ENCODE measurements around the gene NCOR2. TPM values are rescaled to one million over a fixed set of nuclear protein-coding genes. Genes with fewer than 3 reads are reported as not detected.

Gene NCOR2
- total RNA-seq, 1 donor = 52.6 TPM

DNA sequence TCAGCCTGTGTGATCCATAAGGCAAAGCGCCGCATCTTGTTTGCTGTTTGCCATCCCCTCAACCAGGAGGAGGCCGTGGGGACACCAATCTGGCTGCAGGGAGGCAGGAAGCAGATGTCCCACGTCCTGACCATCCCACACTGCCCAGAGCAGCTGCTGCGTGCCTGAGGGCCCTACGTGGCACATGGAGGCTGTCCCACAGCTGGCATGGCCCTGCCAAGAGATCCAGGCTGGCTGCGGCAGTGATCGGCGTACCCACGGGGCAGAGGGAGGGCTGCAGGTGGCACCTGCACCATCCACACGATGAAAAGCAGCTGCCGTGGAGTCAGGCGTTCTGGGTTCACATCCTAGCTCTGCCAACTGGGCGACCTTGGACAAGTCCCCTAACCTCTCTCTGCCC lies 42.0 kb downstream of the NCOR2 start:
- H3K4me1 ChIP-seq (ENCODE audit: insufficient read depth, low read length) = no peaks in the 10 kb centered on the region
- no peaks in the 10 kb centered on the region for H3K27me3 ChIP-seq (ENCODE audit: insufficient read depth, low read length)
- no peaks in the 10 kb centered on the region for H3K9me3 ChIP-seq (ENCODE audit: low read depth, low read length)
- H3K4me3 ChIP-seq (ENCODE audit: low read length) = no peak overlapping the region

DNA sequence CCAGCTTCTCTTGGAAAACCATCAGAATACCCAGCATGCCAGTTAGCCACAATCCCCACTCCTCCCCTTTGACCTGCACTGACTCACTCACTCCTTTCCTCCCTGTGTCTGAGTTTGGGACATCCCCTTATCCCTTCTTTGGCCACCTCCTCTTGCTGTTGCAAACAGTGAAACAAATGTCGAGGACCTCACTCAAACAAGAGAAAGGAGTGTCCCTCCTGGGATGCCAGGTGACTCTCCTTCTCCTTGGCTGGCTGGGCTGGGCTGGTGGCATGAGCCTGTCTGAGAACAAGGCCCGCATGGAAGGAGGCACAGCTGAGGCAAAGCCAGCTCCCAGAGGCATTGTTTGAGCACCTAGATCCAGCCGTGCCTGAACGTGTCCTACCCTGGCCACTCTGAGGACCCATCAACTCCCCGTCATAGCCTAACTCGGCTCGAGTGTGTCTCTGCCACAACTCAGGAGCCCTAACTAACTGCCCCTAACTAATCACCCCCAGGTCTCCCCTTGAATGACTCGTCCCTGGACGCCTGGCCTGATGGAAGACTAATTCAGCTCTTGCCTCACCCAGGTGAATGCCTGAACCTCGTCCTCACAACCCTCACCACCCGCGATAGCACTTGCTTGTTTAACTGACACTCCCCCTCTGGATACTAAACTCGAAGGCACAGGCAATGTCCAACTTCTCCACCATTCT lies 43.0 kb downstream of the NCOR2 start:
- Histone ChIP-seq H3K27me3 (ENCODE audit: insufficient read depth, low read length) (no peaks in the 10 kb centered on the region), H3K9me3 (ENCODE audit: low read depth, low read length) (no peaks in the 10 kb centered on the region), H3K4me1 (ENCODE audit: insufficient read depth, low read length) (peaks cover 6% of the 10 kb centered on the region), H3K4me3 (ENCODE audit: low read length) (no peak overlapping the region)

DNA sequence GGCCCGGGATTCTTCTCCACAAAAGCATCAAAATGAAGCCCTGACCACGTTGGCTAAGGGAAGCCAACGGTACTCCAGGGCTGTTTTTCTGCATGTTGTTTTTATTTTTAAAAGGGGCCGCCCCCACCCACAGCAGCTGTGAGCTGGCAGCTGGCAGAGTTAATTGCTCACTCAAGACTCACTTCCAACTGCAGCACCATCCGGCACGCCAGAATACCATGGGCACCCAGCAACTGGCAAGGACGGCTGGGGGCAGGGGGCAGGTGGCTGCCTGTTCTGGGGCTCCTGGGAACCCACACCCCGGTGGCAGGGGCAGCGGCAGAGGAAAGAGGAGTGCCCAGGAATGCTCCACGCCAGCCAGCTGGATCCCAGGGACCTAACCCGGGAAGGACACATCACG lies 44.3 kb downstream of the NCOR2 start:
- no peak overlapping the region for H3K4me3 ChIP-seq (ENCODE audit: low read length)
- peaks cover 19% of the 10 kb centered on the region for H3K4me1 ChIP-seq (ENCODE audit: insufficient read depth, low read length)
- no peaks in the 10 kb centered on the region for H3K9me3 ChIP-seq (ENCODE audit: low read depth, low read length)
- H3K27me3 ChIP-seq (ENCODE audit: insufficient read depth, low read length) = no peaks in the 10 kb centered on the region

- Histone ChIP-seq H3K9me3 (ENCODE audit: low read depth, low read length) (no peaks in the 10 kb centered on the region), H3K4me3 (ENCODE audit: low read length) (no peak overlapping the region), H3K27me3 (ENCODE audit: insufficient read depth, low read length) (no peaks in the 10 kb centered on the region), H3K4me1 (ENCODE audit: insufficient read depth, low read length) (peaks cover 19% of the 10 kb centered on the region)
These were observed 46.5 kb downstream of the NCOR2 start for GRCh38 chr12:124520907-124521306.

DNA sequence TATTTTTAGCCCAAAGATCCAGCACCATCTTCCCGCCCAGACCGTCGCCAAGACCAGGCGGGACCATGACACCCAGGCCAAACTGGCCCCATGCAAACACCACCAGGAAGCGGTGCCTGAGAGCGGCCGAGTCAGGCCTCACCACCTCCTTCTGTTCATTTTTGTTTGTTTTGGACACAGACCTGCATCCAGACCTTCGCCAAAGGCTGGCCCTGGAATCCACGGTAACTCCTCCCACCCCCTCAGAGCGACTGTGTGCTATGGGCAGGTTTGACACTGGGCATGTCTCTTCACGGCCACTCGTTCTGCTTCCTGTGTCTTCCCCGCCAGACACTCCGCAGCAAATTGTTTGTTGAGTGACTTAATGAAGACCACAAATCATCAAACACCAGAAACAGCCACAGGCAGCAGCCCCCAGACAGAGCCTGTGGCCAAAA lies 47.1 kb downstream of the NCOR2 start:
- Histone ChIP-seq H3K9me3 (ENCODE audit: low read depth, low read length) (no peaks in the 10 kb centered on the region), H3K4me1 (ENCODE audit: insufficient read depth, low read length) (peaks cover 19% of the 10 kb centered on the region), H3K4me3 (ENCODE audit: low read length) (no peak overlapping the region), H3K27me3 (ENCODE audit: insufficient read depth, low read length) (no peaks in the 10 kb centered on the region)

DNA sequence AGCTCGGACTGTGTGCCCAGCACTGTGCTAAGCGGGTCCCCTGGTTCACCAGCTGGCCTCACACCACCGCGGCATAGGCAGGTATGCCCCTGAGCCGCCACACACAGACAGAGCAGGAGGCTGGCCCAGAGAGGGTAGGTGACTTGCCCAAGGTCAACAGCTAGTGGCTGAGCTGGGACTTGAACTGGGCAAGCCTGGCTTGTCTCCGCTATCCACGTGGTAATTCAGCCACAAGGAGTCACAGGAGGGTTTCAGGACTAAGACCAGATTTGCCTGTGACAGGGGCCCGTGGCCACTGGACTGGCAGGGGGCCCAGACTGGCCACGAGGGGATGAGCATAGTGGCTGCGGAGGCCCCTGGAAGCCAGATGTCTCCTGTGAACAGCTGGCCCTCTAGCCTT lies 47.7 kb downstream of the NCOR2 start:
- H3K27me3 ChIP-seq (ENCODE audit: insufficient read depth, low read length) = no peaks in the 10 kb centered on the region
- no peaks in the 10 kb centered on the region for H3K9me3 ChIP-seq (ENCODE audit: low read depth, low read length)
- H3K4me1 ChIP-seq (ENCODE audit: insufficient read depth, low read length) = peaks cover 19% of the 10 kb centered on the region
- H3K4me3 ChIP-seq (ENCODE audit: low read length) = no peak overlapping the region

DNA sequence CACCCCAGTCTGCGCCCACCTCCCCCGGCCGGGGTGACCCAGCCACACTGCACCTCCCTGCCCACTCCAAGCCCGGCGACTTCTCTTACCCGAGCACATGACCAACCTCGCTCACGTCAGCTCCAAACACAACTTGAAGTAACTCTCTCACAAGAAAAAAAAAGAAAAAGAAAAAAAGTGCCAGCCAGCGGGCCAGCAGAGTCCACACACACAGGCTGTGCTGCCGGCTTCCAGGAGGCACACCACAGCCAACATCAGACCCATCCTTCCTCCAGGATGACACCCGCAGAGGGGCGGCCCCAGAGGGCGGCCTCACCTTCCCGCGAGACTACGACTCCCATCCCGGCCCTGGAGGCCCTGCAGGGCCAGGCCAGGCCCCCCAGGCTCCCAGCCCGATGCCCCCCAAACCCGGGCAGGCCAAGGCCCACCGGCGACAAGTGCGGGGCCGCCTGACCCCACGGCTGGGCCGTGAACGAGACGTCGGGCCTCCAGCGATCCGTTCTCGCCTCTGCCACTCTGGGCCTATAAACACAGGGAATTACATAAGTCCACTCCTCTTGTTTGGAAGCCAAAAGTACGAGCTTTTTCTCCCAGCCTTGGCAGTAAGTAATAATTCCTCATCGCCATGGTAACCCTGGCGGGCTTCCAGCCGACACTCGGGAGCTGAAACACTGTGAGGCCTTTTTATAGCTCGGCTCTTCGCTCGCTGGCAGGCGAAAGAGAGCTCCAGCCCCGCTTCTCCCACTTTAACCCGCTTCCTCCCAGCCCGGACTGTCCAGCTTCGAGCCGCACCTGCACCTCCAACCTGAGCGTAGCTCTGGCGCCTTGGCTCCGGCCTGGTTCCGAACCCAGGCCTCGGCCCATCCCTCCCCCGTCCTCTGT lies 49.1 kb downstream of the NCOR2 start:
- no peaks in the 10 kb centered on the region for H3K27me3 ChIP-seq (ENCODE audit: insufficient read depth, low read length)
- H3K9me3 ChIP-seq (ENCODE audit: low read depth, low read length) = no peaks in the 10 kb centered on the region
- H3K4me3 ChIP-seq (ENCODE audit: low read length) = no peak overlapping the region
- H3K4me1 ChIP-seq (ENCODE audit: insufficient read depth, low read length) = peaks cover 26% of the 10 kb centered on the region
